ENCODE data around the gene TDRD15. TPM values are rescaled to one million over a fixed set of nuclear protein-coding genes. Genes with fewer than 3 reads are reported as not detected.

Gene TDRD15
- total RNA-seq, 2 donors from 2014 or later = 1.9 TPM; not detected in 1

DNA sequence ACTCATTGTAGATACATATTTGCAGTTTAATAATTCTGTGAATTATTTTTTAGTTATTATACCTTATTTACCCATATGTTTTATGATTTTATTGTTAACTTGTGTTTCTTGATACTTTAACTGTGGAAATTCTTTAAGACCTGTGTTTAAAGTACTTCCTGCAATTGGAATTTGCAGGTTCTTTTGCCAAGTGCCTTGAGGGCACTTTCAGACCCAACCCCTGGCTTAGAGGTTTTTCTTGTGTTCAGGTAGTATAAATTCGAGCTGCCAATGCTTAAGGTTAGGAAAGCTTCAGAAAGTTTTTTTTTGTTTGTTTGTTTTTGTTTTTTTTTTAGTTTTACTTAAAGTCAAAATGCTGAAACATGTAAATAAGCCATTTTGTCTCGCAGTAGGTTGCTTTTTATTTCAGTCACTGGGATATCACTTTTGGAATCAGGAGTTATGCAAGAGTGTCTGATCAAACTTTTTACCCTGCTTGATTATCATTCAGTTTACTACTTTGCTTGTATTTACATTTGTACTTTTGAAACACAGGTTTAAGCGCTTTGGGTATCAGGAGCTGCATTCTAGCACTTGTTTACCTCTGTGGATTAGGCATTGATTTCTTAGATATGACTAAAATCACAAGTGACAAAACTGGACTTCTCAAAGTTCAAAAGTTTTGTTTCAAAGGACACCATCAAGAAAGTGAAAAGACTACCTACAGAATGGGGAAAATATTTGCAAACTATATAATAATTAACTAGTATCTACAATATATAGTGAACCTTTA lies 31.8 kb downstream of the TDRD15 start:
- Histone ChIP-seq H3K27ac (no peak overlapping the region), H3K27me3 (replicated peaks; ENCODE audit: insufficient read depth) (no peaks in the 10 kb centered on the region), H3K4me3 (no peak overlapping the region), H3K4me1 (replicated peaks) (no peaks in the 10 kb centered on the region), H3K9me3 (no peaks in the 10 kb centered on the region), H3K36me3 (no peaks in the 10 kb centered on the region)
- TF ChIP-seq POLR2AphosphoS5 (IDR thresholded peaks at IDR 0.05) = no peak
- TF ChIP-seq POLR2A (IDR thresholded peaks at IDR 0.05) = no peak
- TF ChIP-seq, protein P1, sequence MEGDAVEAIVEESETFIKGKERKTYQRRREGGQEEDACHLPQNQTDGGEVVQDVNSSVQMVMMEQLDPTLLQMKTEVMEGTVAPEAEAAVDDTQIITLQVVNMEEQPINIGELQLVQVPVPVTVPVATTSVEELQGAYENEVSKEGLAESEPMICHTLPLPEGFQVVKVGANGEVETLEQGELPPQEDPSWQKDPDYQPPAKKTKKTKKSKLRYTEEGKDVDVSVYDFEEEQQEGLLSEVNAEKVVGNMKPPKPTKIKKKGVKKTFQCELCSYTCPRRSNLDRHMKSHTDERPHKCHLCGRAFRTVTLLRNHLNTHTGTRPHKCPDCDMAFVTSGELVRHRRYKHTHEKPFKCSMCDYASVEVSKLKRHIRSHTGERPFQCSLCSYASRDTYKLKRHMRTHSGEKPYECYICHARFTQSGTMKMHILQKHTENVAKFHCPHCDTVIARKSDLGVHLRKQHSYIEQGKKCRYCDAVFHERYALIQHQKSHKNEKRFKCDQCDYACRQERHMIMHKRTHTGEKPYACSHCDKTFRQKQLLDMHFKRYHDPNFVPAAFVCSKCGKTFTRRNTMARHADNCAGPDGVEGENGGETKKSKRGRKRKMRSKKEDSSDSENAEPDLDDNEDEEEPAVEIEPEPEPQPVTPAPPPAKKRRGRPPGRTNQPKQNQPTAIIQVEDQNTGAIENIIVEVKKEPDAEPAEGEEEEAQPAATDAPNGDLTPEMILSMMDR (IDR thresholded peaks at IDR 0.05) = no peak
- intact Hi-C loops (cut with DNase I) = no loop called here
- DNase-seq (ENCODE audit: low spot score) = no peak
- 32% methylated on average over 3 of the region's 3 CpGs for WGBS

- no peaks in the 10 kb centered on the region for H3K36me3 ChIP-seq
- intact Hi-C loops (cut with DNase I) = no loop called here
- no peaks in the 10 kb centered on the region for H3K4me1 ChIP-seq (replicated peaks)
- no peak overlapping the region for H3K27ac ChIP-seq
- TF ChIP-seq POLR2A (IDR thresholded peaks at IDR 0.05) = no peak
- TF ChIP-seq POLR2AphosphoS5 (IDR thresholded peaks at IDR 0.05) = no peak
- TF ChIP-seq, protein P1 (IDR thresholded peaks at IDR 0.05) = no peak
- DNase-seq (ENCODE audit: low spot score) = no peak
- H3K4me3 ChIP-seq = no peak overlapping the region
- no peaks in the 10 kb centered on the region for H3K27me3 ChIP-seq (replicated peaks; ENCODE audit: insufficient read depth)
- 90% methylated on average over 6 of the region's 6 CpGs for WGBS
- no peaks in the 10 kb centered on the region for H3K9me3 ChIP-seq
Observed at GRCh38 chr2:21161122-21161521, 37.4 kb downstream of the TDRD15 start.

GRCh38 chr2:21161832-21162614 lies 38.3 kb downstream of the TDRD15 start:
- Histone ChIP-seq H3K4me3 (no peak overlapping the region), H3K27me3 (replicated peaks; ENCODE audit: insufficient read depth) (no peaks in the 10 kb centered on the region), H3K27ac (no peak overlapping the region), H3K4me1 (replicated peaks) (no peaks in the 10 kb centered on the region), H3K36me3 (no peaks in the 10 kb centered on the region), H3K9me3 (no peaks in the 10 kb centered on the region)
- no peak for DNase-seq (ENCODE audit: low spot score)
- intact Hi-C loops (cut with DNase I) = no loop called here
- TF ChIP-seq, protein P1 (IDR thresholded peaks at IDR 0.05) = no peak
- TF ChIP-seq POLR2AphosphoS5 (IDR thresholded peaks at IDR 0.05) (no peak), POLR2A (IDR thresholded peaks at IDR 0.05) (no peak)
- WGBS = 82% methylated on average over 7 of the region's 7 CpGs

DNA sequence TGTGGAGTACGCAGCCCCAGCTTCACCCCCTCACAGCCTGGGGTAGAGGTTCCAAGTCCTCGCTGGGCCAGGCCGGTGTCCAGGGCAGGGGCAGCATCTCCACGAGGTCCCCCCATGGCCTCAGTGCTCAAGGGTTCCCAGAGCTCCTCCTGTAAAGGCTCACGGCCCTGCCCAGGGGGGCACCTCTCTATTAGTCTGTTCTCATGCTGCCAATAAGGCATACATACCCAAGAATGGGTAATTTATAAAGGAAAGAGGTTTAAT lies 38.8 kb downstream of the TDRD15 start:
- Histone ChIP-seq H3K27me3 (replicated peaks; ENCODE audit: insufficient read depth) (no peaks in the 10 kb centered on the region), H3K4me1 (replicated peaks) (no peaks in the 10 kb centered on the region), H3K27ac (no peak overlapping the region), H3K9me3 (no peaks in the 10 kb centered on the region), H3K4me3 (no peak overlapping the region), H3K36me3 (no peaks in the 10 kb centered on the region)
- intact Hi-C loops (cut with DNase I) = no loop called here
- TF ChIP-seq POLR2A (IDR thresholded peaks at IDR 0.05) = no peak
- TF ChIP-seq POLR2AphosphoS5 (IDR thresholded peaks at IDR 0.05) = no peak
- TF ChIP-seq, protein P1 (IDR thresholded peaks at IDR 0.05) = no peak
- WGBS = 75% methylated on average over 5 of the region's 5 CpGs
- no peak for DNase-seq (ENCODE audit: low spot score)

DNA sequence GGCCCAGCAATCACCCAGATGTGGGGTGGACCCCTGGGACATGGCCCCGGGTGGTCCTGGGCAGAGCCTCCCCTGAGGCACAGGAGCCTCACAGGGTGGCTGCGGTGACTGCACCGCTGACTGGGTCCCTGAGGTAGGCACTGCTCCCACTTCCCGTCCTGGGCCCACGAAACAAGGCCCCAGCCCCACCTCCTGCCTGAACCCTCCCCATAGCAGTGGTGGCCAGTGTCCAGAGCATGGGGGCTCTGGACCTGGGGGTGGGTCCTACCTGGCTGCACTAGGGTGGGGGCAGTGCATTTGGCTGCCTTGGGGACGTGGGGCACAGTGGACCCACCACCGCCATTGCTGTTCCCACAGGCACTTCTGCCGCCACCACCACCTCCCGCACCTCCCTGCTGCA lies 39.4 kb downstream of the TDRD15 start:
- Histone ChIP-seq H3K27me3 (replicated peaks; ENCODE audit: insufficient read depth) (no peaks in the 10 kb centered on the region), H3K4me3 (no peak overlapping the region), H3K9me3 (no peaks in the 10 kb centered on the region), H3K36me3 (no peaks in the 10 kb centered on the region), H3K27ac (no peak overlapping the region), H3K4me1 (replicated peaks) (no peaks in the 10 kb centered on the region)
- TF ChIP-seq, protein P1 (IDR thresholded peaks at IDR 0.05) = no peak
- TF ChIP-seq POLR2AphosphoS5 (IDR thresholded peaks at IDR 0.05) (no peak), POLR2A (IDR thresholded peaks at IDR 0.05) (no peak)
- no peak for DNase-seq (ENCODE audit: low spot score)
- intact Hi-C loops (cut with DNase I) = no loop called here
- 97% methylated on average over 9 of the region's 9 CpGs for WGBS
